ENCODE results near the gene LAMC1.

Gene LAMC1

GRCh38 chr1:183021405-183022201 is 1.6 kb upstream of the LAMC1 start:
- no peak for DNase-seq

- DNase-seq: peak; percentile 10 to 16
Measured at GRCh38 chr1:183022202-183023145, 746 bp upstream of the LAMC1 start.

- peak in 1 of 2 donors; percentile 2 for DNase-seq
Measured at GRCh38 chr1:183023601-183024316, 539 bp downstream of the LAMC1 start.

GRCh38 chr1:183024317-183025009 is 1.2 kb downstream of the LAMC1 start:
- no peak for DNase-seq

GRCh38 chr1:183025010-183025337 is 1.8 kb downstream of the LAMC1 start:
- no peak for DNase-seq

- no peak for DNase-seq
Measured at GRCh38 chr1:183025782-183026774, 2.9 kb downstream of the LAMC1 start.

GRCh38 chr1:183027031-183027430 is 3.8 kb downstream of the LAMC1 start:
- DNase-seq: no peak

- DNase-seq: no peak
Measured at GRCh38 chr1:183027791-183028190, 4.6 kb downstream of the LAMC1 start.

GRCh38 chr1:183029591-183030000 is 6.4 kb downstream of the LAMC1 start:
- DNase-seq: no peak

GRCh38 chr1:183030053-183030452 is 6.8 kb downstream of the LAMC1 start:
- DNase-seq: no peak

- no peak for DNase-seq
Measured at GRCh38 chr1:183032122-183032921, 9.1 kb downstream of the LAMC1 start.

GRCh38 chr1:183033205-183033604 is 10.0 kb downstream of the LAMC1 start:
- DNase-seq: peak in 1 of 2 donors; percentile 3

GRCh38 chr1:183034682-183035081 is 11.5 kb downstream of the LAMC1 start:
- DNase-seq: no peak

GRCh38 chr1:183038333-183038866 is 15.2 kb downstream of the LAMC1 start:
- DNase-seq: no peak

GRCh38 chr1:183038913-183039312 is 15.7 kb downstream of the LAMC1 start:
- no peak for DNase-seq

- DNase-seq: no peak
Measured at GRCh38 chr1:183039330-183039729, 16.1 kb downstream of the LAMC1 start.

- no peak for DNase-seq
Measured at GRCh38 chr1:183039985-183040447, 16.8 kb downstream of the LAMC1 start.

- DNase-seq: no peak
Measured at GRCh38 chr1:183040547-183040971, 17.3 kb downstream of the LAMC1 start.

GRCh38 chr1:183043254-183043653 is 20.0 kb downstream of the LAMC1 start:
- DNase-seq: no peak

Measured in activated CD4-positive, alpha-beta T cell treated with anti-CD3 and anti-CD28 coated beads for 4 hours (primary cell).